H9 (cell line): ENCODE results near the gene AP2A1. TPM values are rescaled to one million over a fixed set of nuclear protein-coding genes. Genes with fewer than 3 reads are reported as not detected.

Experiments
- DNase-seq: peaks from one replicate; pipeline ENCODE4 v3.0.0-alpha.2; 2017
- H2AFZ ChIP-seq: one replicate; pipeline ENCODE4 v1.6.1; 2013; ENCODE audit warnings: mild to moderate bottlenecking, low read length, control low read depth, moderate library complexity
- H2AK5ac ChIP-seq: 2 replicates; pipeline ENCODE4 v1.6.1; 2013; ENCODE audit warnings: low read length, control low read depth, mixed read lengths; ENCODE audit not compliant: insufficient read length
- H2BK120ac ChIP-seq: one replicate; pipeline ENCODE4 v1.6.1; 2013; ENCODE audit warnings: low read depth, mild to moderate bottlenecking, low read length, control low read depth, inconsistent platforms; ENCODE audit not compliant: poor library complexity, severe bottlenecking
- H2BK12ac ChIP-seq: 2 replicates; pipeline ENCODE4 v1.6.1; 2013; ENCODE audit warnings: low read length, control low read depth, mixed read lengths, low read depth; ENCODE audit not compliant: insufficient read length
- H2BK15ac ChIP-seq: 2 replicates; pipeline ENCODE4 v1.6.1; 2013; ENCODE audit warnings: low read depth, low read length, control low read depth
- H2BK20ac ChIP-seq: one replicate; pipeline ENCODE4 v1.6.1; 2013; ENCODE audit warnings: low read depth, mild to moderate bottlenecking, low read length, control low read depth, inconsistent platforms; ENCODE audit not compliant: poor library complexity, severe bottlenecking
- H2BK5ac ChIP-seq: 2 replicates; pipeline ENCODE4 v1.6.1; 2013; ENCODE audit warnings: low read length, control low read depth, mixed read lengths; ENCODE audit not compliant: insufficient read length
- H3K14ac ChIP-seq: 2 replicates; pipeline ENCODE4 v1.6.1; 2013; ENCODE audit warnings: low read length, control low read depth; ENCODE audit not compliant: insufficient read depth
- H3K18ac ChIP-seq: 2 replicates; pipeline ENCODE4 v1.6.1; 2013; ENCODE audit warnings: low read depth, mild to moderate bottlenecking, mixed read lengths, low read length, control low read depth; ENCODE audit not compliant: insufficient read length
- H3K23ac ChIP-seq: 2 replicates; pipeline ENCODE4 v1.6.1; 2013; ENCODE audit warnings: low read length, control low read depth, mixed read lengths, low read depth; ENCODE audit not compliant: insufficient read length
- H3K23me2 ChIP-seq: 2 replicates; pipeline ENCODE4 v1.6.1; 2013; ENCODE audit warnings: low read depth, mild to moderate bottlenecking, mixed read lengths, low read length, control low read depth; ENCODE audit not compliant: insufficient read length, poor library complexity, severe bottlenecking
- H3K27ac ChIP-seq: 2 replicates; pipeline ENCODE4 v1.5.1; 2013; ENCODE audit warnings: low read length, control low read depth, mixed read lengths, low read depth; ENCODE audit not compliant: insufficient read length
- H3K27me3 ChIP-seq: 2 replicates; pipeline ENCODE4 v1.6.1; 2013; ENCODE audit warnings: low read length, control low read depth, inconsistent platforms; ENCODE audit not compliant: insufficient read depth
- H3K4ac ChIP-seq: 2 replicates; pipeline ENCODE4 v1.6.1; 2013; ENCODE audit warnings: low read depth, mild to moderate bottlenecking, control low read depth, inconsistent platforms, low read length, moderate library complexity
- H3K4me1 ChIP-seq: 2 replicates; pipeline ENCODE4 v1.6.1; 2013; ENCODE audit warnings: low read length, control low read depth, inconsistent platforms; ENCODE audit not compliant: insufficient read depth
- H3K4me2 ChIP-seq: 2 replicates; pipeline ENCODE4 v1.6.1; 2013; ENCODE audit warnings: low read length, control low read depth, mixed read lengths; ENCODE audit not compliant: insufficient read length, insufficient read depth
- H3K56ac ChIP-seq: 2 replicates; pipeline ENCODE4 v1.6.1; 2013; ENCODE audit warnings: low read depth, mild to moderate bottlenecking, mixed read lengths, low read length, control low read depth; ENCODE audit not compliant: insufficient read length
- H3K79me1 ChIP-seq: 2 replicates; pipeline ENCODE4 v1.6.1; 2013; ENCODE audit warnings: low read depth, mild to moderate bottlenecking, moderate library complexity, low read length, control low read depth, inconsistent platforms; ENCODE audit not compliant: insufficient read depth, poor library complexity, severe bottlenecking
- H3K79me2 ChIP-seq: 2 replicates; pipeline ENCODE4 v1.6.1; 2013; ENCODE audit warnings: low read length, control low read depth, inconsistent platforms; ENCODE audit not compliant: insufficient read depth
- H3K9ac ChIP-seq: 2 replicates; pipeline ENCODE4 v1.6.1; 2013; ENCODE audit warnings: low read length, control low read depth, mixed read lengths; ENCODE audit not compliant: insufficient read length; ENCODE audit errors: extremely low read depth
- H3K9me3 ChIP-seq: one replicate; pipeline ENCODE4 v1.6.1; 2013; ENCODE audit warnings: low read depth, low read length, inconsistent platforms; ENCODE audit not compliant: control insufficient read depth
- H3T11ph ChIP-seq: one replicate; pipeline ENCODE4 v1.6.1; 2013; ENCODE audit warnings: mild to moderate bottlenecking, low read length, control low read depth, inconsistent platforms
- H4K20me1 ChIP-seq: one replicate; pipeline ENCODE4 v1.6.1; 2013; ENCODE audit not compliant: control insufficient read depth, insufficient read length, insufficient read depth
- H4K5ac ChIP-seq: 2 replicates; pipeline ENCODE4 v1.6.1; 2013; ENCODE audit warnings: low read depth, mild to moderate bottlenecking, mixed read lengths, low read length, control low read depth; ENCODE audit not compliant: insufficient read length
- H4K8ac ChIP-seq: replicated peaks from 2 replicates; pipeline ENCODE4 v1.6.1; 2013; ENCODE audit warnings: low read length, control low read depth, mixed read lengths, low read depth; ENCODE audit not compliant: insufficient read length
- H4K91ac ChIP-seq: 2 replicates; pipeline ENCODE4 v1.6.1; 2013; ENCODE audit warnings: low read depth, mild to moderate bottlenecking, moderate library complexity, mixed read lengths, low read length, control low read depth; ENCODE audit not compliant: insufficient read length
- H3K27ac Mint-ChIP-seq, 3 experiments: 2 replicates in 2 of 3; 3 replicates in 1 of 3; pipeline ENCODE4 v1.8.0; 2020 to 2021; ENCODE audit warnings: mixed read lengths in 3 of 3, mild to moderate bottlenecking in 1 of 3, moderate library complexity in 1 of 3
- H3K27me3 Mint-ChIP-seq: 2 replicates; pipeline ENCODE4 v1.8.0; 2021; ENCODE audit warnings: low read depth, mild to moderate bottlenecking, moderate library complexity, mixed read lengths
- H3K36me3 Mint-ChIP-seq, 3 experiments: 2 replicates in 2 of 3; 3 replicates in 1 of 3; pipeline ENCODE4 v1.8.0; 2020 to 2021; ENCODE audit warnings: low read depth in 3 of 3, mixed read lengths in 3 of 3; ENCODE audit not compliant: insufficient read depth in 1 of 3
- H3K4me1 Mint-ChIP-seq, 2 experiments: 2 replicates each; pipeline ENCODE4 v1.8.0; 2020; ENCODE audit warnings: mixed read lengths in 2 of 2
- H3K4me3 Mint-ChIP-seq, 2 experiments: 2 replicates in 1 of 2; 3 replicates in 1 of 2; pipeline ENCODE4 v1.8.0; 2020 to 2021; ENCODE audit warnings: mild to moderate bottlenecking in 2 of 2, mixed read lengths in 2 of 2, moderate library complexity in 1 of 2
- H3K9me3 Mint-ChIP-seq, 2 experiments: 2 replicates in 1 of 2; 3 replicates in 1 of 2; pipeline ENCODE4 v1.8.0; 2020; ENCODE audit warnings: mild to moderate bottlenecking in 2 of 2, mixed read lengths in 2 of 2, moderate library complexity in 1 of 2
- WGBS: extraction: QIAGEN DNeasy Blood & Tissue Kit; methylation state at CpG from one replicate; pipeline ENCODE4 v1.1.7; 2013; ENCODE audit warnings: missing lambda C conversion rate, low lambda C conversion rate, mixed read lengths; ENCODE audit not compliant: insufficient read length; ENCODE audit errors: extremely low coverage; 5-methylcytosine and 5-hydroxymethylcytosine counted together
- total RNA-seq: library from RNA; stranded (reverse); gene quantifications from 2 replicates; pipeline ENCODE4 v1.2.1, GENCODE V29; 2021
- TF ChIP-seq, protein P1 (sequence below): fragments of 200-600 bp; sonication (generic); conservative IDR thresholded peaks from 3 replicates; pipeline ENCODE4 v1.8.0; 2021; ENCODE audit warnings: antibody characterized with exemption, mild to moderate bottlenecking

The AP2A1 gene
- total RNA-seq, 1 experiment from 2014 or later = 108 TPM

GRCh38 chr19:49839713-49840112 is 72.9 kb downstream of the AP2A1 start:
- peaks cover 1% of the 10 kb centered on the region; the same call in 1 of the 2 replicates for H3K27me3 Mint-ChIP-seq
- Histone ChIP-seq H4K20me1 (no peaks in the 10 kb centered on the region), H3T11ph (no peak overlapping the region), H3K27me3 (no peaks in the 10 kb centered on the region), H4K8ac (no peak overlapping the region), H2BK12ac (no peak overlapping the region), H3K14ac (no peak overlapping the region), H4K5ac (no peak overlapping the region), H3K23me2 (no peaks in the 10 kb centered on the region), H3K56ac (no peak overlapping the region), H3K27ac (no peak overlapping the region), H2AK5ac (no peak overlapping the region), H3K23ac (no peak overlapping the region), H3K4ac (no peak overlapping the region), H3K79me2 (no peaks in the 10 kb centered on the region), H3K79me1 (no peaks in the 10 kb centered on the region), H2BK15ac (no peak overlapping the region), H3K9ac (no peak overlapping the region), H2BK120ac (no peak overlapping the region), H3K9me3 (no peaks in the 10 kb centered on the region), H2BK20ac (no peak overlapping the region), H2AFZ (no peak overlapping the region), H3K4me2 (no peak overlapping the region), H3K4me1 (no peaks in the 10 kb centered on the region), H4K91ac (no peak overlapping the region), H3K18ac (no peak overlapping the region), H2BK5ac (no peak overlapping the region)
- TF ChIP-seq, protein P1, sequence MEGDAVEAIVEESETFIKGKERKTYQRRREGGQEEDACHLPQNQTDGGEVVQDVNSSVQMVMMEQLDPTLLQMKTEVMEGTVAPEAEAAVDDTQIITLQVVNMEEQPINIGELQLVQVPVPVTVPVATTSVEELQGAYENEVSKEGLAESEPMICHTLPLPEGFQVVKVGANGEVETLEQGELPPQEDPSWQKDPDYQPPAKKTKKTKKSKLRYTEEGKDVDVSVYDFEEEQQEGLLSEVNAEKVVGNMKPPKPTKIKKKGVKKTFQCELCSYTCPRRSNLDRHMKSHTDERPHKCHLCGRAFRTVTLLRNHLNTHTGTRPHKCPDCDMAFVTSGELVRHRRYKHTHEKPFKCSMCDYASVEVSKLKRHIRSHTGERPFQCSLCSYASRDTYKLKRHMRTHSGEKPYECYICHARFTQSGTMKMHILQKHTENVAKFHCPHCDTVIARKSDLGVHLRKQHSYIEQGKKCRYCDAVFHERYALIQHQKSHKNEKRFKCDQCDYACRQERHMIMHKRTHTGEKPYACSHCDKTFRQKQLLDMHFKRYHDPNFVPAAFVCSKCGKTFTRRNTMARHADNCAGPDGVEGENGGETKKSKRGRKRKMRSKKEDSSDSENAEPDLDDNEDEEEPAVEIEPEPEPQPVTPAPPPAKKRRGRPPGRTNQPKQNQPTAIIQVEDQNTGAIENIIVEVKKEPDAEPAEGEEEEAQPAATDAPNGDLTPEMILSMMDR = no peak
- no CpG with 5 or more reads among the region's 11 CpGs for WGBS
- H3K4me3 Mint-ChIP-seq = no peak overlapping the region
- DNase-seq = no peak
- H3K4me1 Mint-ChIP-seq = peaks cover 0 to 5% of the 10 kb centered on the region in 2 experiments; a peak in 2 of 4 replicates
- no peak overlapping the region for H3K27ac Mint-ChIP-seq
- peaks cover 11 to 50% (median 48%) of the 10 kb centered on the region in 3 experiments for H3K36me3 Mint-ChIP-seq
- H3K9me3 Mint-ChIP-seq = no peaks in the 10 kb centered on the region
